Fibroblast of lung (primary cell): Measurements from ENCODE around the gene SMYD1. TPM values are rescaled to one million over a fixed set of nuclear protein-coding genes. Genes with fewer than 3 reads are reported as not detected.

Experiments used
- DNase-seq, 2 donors: peaks; one replicate each; pipeline versions ENCODE4 v3.0.0 to v3.0.0-alpha.2; 2010; ENCODE audit warnings: low read depth in 2 of 2
- H2AFZ ChIP-seq: 2 replicates; pipeline ENCODE4 v1.5.1; 2012; ENCODE audit warnings: low read length, control low read depth, inconsistent platforms
- H3K27ac ChIP-seq: 2 replicates; pipeline ENCODE4 v1.5.1; 2011; ENCODE audit warnings: low read length, control low read depth; ENCODE audit not compliant: insufficient read depth
- H3K27me3 ChIP-seq: 2 replicates; pipeline ENCODE4 v1.5.1; 2011; ENCODE audit warnings: mild to moderate bottlenecking, low read length; ENCODE audit not compliant: control insufficient read depth, insufficient read depth
- H3K36me3 ChIP-seq: 2 replicates; pipeline ENCODE4 v1.5.1; 2011; ENCODE audit warnings: low read length; ENCODE audit not compliant: control insufficient read depth, insufficient read depth
- H3K4me1 ChIP-seq: 2 replicates; pipeline ENCODE4 v1.5.1; 2011; ENCODE audit warnings: low read length; ENCODE audit not compliant: control insufficient read depth, insufficient read depth; ENCODE audit errors: extremely low read depth
- H3K4me2 ChIP-seq: 2 replicates; pipeline ENCODE4 v1.5.1; 2011; ENCODE audit warnings: low read length, control low read depth; ENCODE audit not compliant: insufficient read depth; ENCODE audit errors: extremely low read depth
- H3K4me3 ChIP-seq, 4 experiments: fragments of 200-600 bp in 1 of 4; sonication (generic) in 1 of 4; replicated peaks in 1 of 4; 2 replicates each; pipeline ENCODE4 v1.5.1; 2011 to 2016; ENCODE audit warnings: low read length in 4 of 4, low read depth in 3 of 4, mild to moderate bottlenecking in 3 of 4, control low read depth in 2 of 4, inconsistent platforms in 1 of 4, mixed read lengths in 1 of 4; ENCODE audit not compliant: insufficient read depth in 1 of 4; ENCODE audit errors: control extremely low read depth in 1 of 4
- H3K79me2 ChIP-seq: 2 replicates; pipeline ENCODE4 v1.5.1; 2012; ENCODE audit warnings: mild to moderate bottlenecking, low read length, inconsistent platforms; ENCODE audit not compliant: control insufficient read depth, insufficient read depth
- H3K9ac ChIP-seq: 2 replicates; pipeline ENCODE4 v1.5.1; 2011; ENCODE audit warnings: mild to moderate bottlenecking, low read length, control low read depth; ENCODE audit not compliant: insufficient read depth
- H3K9me3 ChIP-seq: 2 replicates; pipeline ENCODE4 v1.5.1; 2012; ENCODE audit warnings: low read depth, low read length; ENCODE audit not compliant: control insufficient read depth, insufficient read depth
- H4K20me1 ChIP-seq: 2 replicates; pipeline ENCODE4 v1.5.1; 2011; ENCODE audit warnings: low read length; ENCODE audit not compliant: control insufficient read depth, insufficient read depth; ENCODE audit errors: extremely low read depth
- CTCF ChIP-seq, 2 donors: IDR thresholded peaks in 1 of 2; conservative IDR thresholded peaks in 1 of 2; 1 replicate in 1 of 2; 2 replicates in 1 of 2; pipeline ENCODE4 v1.5.1; 2011 to 2012; ENCODE audit warnings: low read length in 2 of 2, control low read depth in 1 of 2, inconsistent platforms in 1 of 2, low read depth in 1 of 2, mild to moderate bottlenecking in 1 of 2
- EZH2 ChIP-seq: IDR thresholded peaks from 2 replicates; pipeline ENCODE4 v1.5.1; 2012; ENCODE audit warnings: low read length, control low read depth, mild to moderate bottlenecking; ENCODE audit errors: missing control alignments
- polyA plus RNA-seq, 2 donors: library from polyadenylated mRNA; depleted of rRNA in 1 of 2; stranded (reverse) in 1 of 2; unstranded in 1 of 2; fragments of >200 nt; gene quantifications; 2 replicates each; pipeline ENCODE4 v1.2.1, GENCODE V29; 2011 to 2012; ENCODE audit warnings: missing spikeins in 1 of 2
- total RNA-seq: library from RNA; depleted of rRNA; stranded (reverse); fragments of >200 nt; gene quantifications from 2 replicates; pipeline ENCODE4 v1.2.1, GENCODE V29; 2014

SMYD1 gene
- total and polyA plus RNA-seq, 2 donors (not counting 1 experiment from before 2014, with no cell fraction given): not detected

GRCh38 chr2:88159481-88159880, 91.9 kb downstream of the SMYD1 start:
- no peaks in the 10 kb centered on the region for H4K20me1 ChIP-seq
- no peaks in the 10 kb centered on the region for H3K9me3 ChIP-seq
- no peaks in the 10 kb centered on the region for H3K36me3 ChIP-seq
- no peak overlapping the region for H3K4me2 ChIP-seq
- H3K4me1 ChIP-seq: no peaks in the 10 kb centered on the region
- no peaks in the 10 kb centered on the region for H3K27me3 ChIP-seq
- H3K79me2 ChIP-seq: no peaks in the 10 kb centered on the region
- TF ChIP-seq CTCF (conservative IDR thresholded peaks at IDR 0.05 in 1 of 2, IDR thresholded peaks at IDR 0.05 in 1 of 2; ENCODE audit: low read depth in 1 of 2, low read length in 2 of 2) (no peak), EZH2 (no peak)
- H3K27ac ChIP-seq: no peak overlapping the region
- no peak overlapping the region for H2AFZ ChIP-seq
- no peak for DNase-seq
- no peak overlapping the region for H3K9ac ChIP-seq
- H3K4me3 ChIP-seq: no peak overlapping the region

- H3K4me2 ChIP-seq: no peak overlapping the region
- H3K36me3 ChIP-seq: no peaks in the 10 kb centered on the region
- H3K9me3 ChIP-seq: no peaks in the 10 kb centered on the region
- no peaks in the 10 kb centered on the region for H3K27me3 ChIP-seq
- no peaks in the 10 kb centered on the region for H3K4me1 ChIP-seq
- no peaks in the 10 kb centered on the region for H3K79me2 ChIP-seq
- no peak overlapping the region for H3K9ac ChIP-seq
- DNase-seq: peak; percentile 45 to 77
- no peak overlapping the region for H2AFZ ChIP-seq
- H3K27ac ChIP-seq: no peak overlapping the region
- TF ChIP-seq EZH2 (no peak), CTCF (conservative IDR thresholded peaks at IDR 0.05 in 1 of 2, IDR thresholded peaks at IDR 0.05 in 1 of 2; ENCODE audit: low read depth in 1 of 2, low read length in 2 of 2) (peak; percentile 83 to 90)
- no peak overlapping the region for H3K4me3 ChIP-seq
- no peaks in the 10 kb centered on the region for H4K20me1 ChIP-seq
Observed at GRCh38 chr2:88159955-88160415, 92.4 kb downstream of the SMYD1 start.

DNA sequence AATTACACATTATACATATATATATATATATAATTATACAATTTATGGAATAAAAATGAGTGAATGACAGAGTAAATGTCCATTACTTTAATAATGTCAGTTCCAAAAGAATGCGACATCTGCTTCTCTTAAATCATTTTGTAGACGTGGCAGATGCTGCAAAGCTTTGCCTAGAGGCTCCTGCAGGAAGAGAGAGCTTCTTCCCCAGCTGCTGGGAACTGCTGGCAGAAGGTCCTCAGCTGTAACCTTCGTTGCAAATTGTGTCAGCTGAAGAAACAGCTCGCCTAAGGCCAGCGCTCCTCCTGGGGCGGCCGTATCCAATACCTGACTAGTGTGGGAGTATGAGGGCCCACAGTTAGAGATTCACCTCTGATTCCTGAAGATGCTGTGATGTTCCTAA, 92.9 kb downstream of the SMYD1 start:
- Histone ChIP-seq H3K4me2 (no peak overlapping the region), H3K27me3 (no peaks in the 10 kb centered on the region), H3K9me3 (no peaks in the 10 kb centered on the region), H3K27ac (no peak overlapping the region), H3K36me3 (no peaks in the 10 kb centered on the region), H3K79me2 (no peaks in the 10 kb centered on the region), H3K4me3 (no peak overlapping the region), H3K4me1 (no peaks in the 10 kb centered on the region), H2AFZ (no peak overlapping the region), H4K20me1 (no peaks in the 10 kb centered on the region), H3K9ac (no peak overlapping the region)
- no peak for DNase-seq
- TF ChIP-seq CTCF (conservative IDR thresholded peaks at IDR 0.05 in 1 of 2, IDR thresholded peaks at IDR 0.05 in 1 of 2; ENCODE audit: low read depth in 1 of 2, low read length in 2 of 2) (no peak), EZH2 (no peak)
